OCI-LY3 (cell line): ENCODE measurements around the gene NGB.

Experiments
- EZH2phosphoT487 ChIP-seq: fragments of 200-600 bp; shearing (Covaris generic); IDR thresholded peaks from 2 replicates; pipeline ENCODE4 v1.6.1; 2018; ENCODE audit warnings: antibody characterized with exemption, mixed run types, low read depth
- TF ChIP-seq, protein P1 (sequence below): fragments of 200-600, 300-600 bp; sonication (generic); IDR thresholded peaks from 2 replicates; pipeline ENCODE4 v1.5.1; 2014; ENCODE audit warnings: antibody characterized with exemption, low read length, low read depth

DNA sequence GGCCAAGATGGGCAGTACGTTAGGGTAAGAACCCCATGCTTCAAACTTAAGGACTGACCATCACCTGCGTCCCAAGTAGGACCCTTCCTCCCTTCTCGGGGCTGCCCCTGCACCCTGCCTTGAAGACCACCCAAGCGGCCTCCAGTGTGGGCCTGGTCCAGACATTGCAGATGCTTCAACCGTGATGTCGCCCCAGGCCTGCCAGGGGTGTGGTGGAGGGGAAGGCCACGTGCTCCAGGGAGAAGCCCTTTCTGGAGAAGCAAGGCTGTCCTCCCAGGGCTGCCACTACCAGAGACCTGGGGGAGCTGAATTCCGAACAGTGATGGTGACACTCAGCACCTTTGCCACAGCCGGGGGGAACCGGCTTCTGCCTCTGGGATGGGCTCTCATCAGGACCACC, 13.3 kb downstream of the NGB start:
- TF ChIP-seq, protein P1, sequence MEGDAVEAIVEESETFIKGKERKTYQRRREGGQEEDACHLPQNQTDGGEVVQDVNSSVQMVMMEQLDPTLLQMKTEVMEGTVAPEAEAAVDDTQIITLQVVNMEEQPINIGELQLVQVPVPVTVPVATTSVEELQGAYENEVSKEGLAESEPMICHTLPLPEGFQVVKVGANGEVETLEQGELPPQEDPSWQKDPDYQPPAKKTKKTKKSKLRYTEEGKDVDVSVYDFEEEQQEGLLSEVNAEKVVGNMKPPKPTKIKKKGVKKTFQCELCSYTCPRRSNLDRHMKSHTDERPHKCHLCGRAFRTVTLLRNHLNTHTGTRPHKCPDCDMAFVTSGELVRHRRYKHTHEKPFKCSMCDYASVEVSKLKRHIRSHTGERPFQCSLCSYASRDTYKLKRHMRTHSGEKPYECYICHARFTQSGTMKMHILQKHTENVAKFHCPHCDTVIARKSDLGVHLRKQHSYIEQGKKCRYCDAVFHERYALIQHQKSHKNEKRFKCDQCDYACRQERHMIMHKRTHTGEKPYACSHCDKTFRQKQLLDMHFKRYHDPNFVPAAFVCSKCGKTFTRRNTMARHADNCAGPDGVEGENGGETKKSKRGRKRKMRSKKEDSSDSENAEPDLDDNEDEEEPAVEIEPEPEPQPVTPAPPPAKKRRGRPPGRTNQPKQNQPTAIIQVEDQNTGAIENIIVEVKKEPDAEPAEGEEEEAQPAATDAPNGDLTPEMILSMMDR: no peak
- TF ChIP-seq EZH2phosphoT487: no peak
